Large intestine (tissue), 3 donors: ENCODE results near the gene FAM163A. TPM values are rescaled to one million over a fixed set of nuclear protein-coding genes. Genes with fewer than 3 reads are reported as not detected.

Source experiments
- DNase-seq, 2 donors: peaks; one replicate each; pipeline versions ENCODE4 v3.0.0 to v3.0.0-alpha.2; 2013
- H3K27ac ChIP-seq: one replicate; pipeline ENCODE4 v1.5.1; 2013; ENCODE audit warnings: low read length
- H3K27me3 ChIP-seq: 2 replicates; pipeline ENCODE4 v1.6.1; 2013; ENCODE audit warnings: low read length; ENCODE audit not compliant: control insufficient read depth, insufficient read depth
- H3K36me3 ChIP-seq: 2 replicates; pipeline ENCODE4 v1.6.1; 2013; ENCODE audit warnings: low read length; ENCODE audit not compliant: control insufficient read depth, insufficient read depth
- H3K4me1 ChIP-seq: one replicate; pipeline ENCODE4 v1.6.1; 2013; ENCODE audit warnings: low read length; ENCODE audit not compliant: control insufficient read depth, insufficient read depth
- H3K4me3 ChIP-seq: one replicate; pipeline ENCODE4 v1.5.1; 2013; ENCODE audit warnings: low read length
- H3K9me3 ChIP-seq: one replicate; pipeline ENCODE4 v1.6.1; 2013; ENCODE audit warnings: mild to moderate bottlenecking, low read depth, low read length, moderate library complexity; ENCODE audit not compliant: control insufficient read depth
- WGBS: methylation state at CpG from one replicate; pipeline ENCODE4 v1.1.5; 2013; ENCODE audit warnings: low lambda C conversion rate; ENCODE audit not compliant: insufficient coverage; 5-methylcytosine and 5-hydroxymethylcytosine counted together
- polyA plus RNA-seq: library from polyadenylated mRNA; unstranded; fragments of 120-200 nt; gene quantifications from one replicate; pipeline ENCODE4 v1.2.1, GENCODE V29; 2013

The FAM163A gene
- polyA plus RNA-seq, 1 donor = 5.5 TPM

GRCh38 chr1:179813626-179814545 lies 70.8 kb downstream of the FAM163A start:
- no peaks in the 10 kb centered on the region for H3K27me3 ChIP-seq
- H3K9me3 ChIP-seq = no peaks in the 10 kb centered on the region
- H3K36me3 ChIP-seq = no peaks in the 10 kb centered on the region
- WGBS = no CpG with 5 or more reads among the region's 28 CpGs
- peak overlapping the region; percentile 34 for H3K4me3 ChIP-seq
- no peak for DNase-seq
- no peak overlapping the region for H3K27ac ChIP-seq
- peaks cover 11% of the 10 kb centered on the region for H3K4me1 ChIP-seq

GRCh38 chr1:179814546-179814838 lies 71.4 kb downstream of the FAM163A start:
- no CpG with 5 or more reads among the region's 16 CpGs for WGBS
- H3K36me3 ChIP-seq = no peaks in the 10 kb centered on the region
- no peaks in the 10 kb centered on the region for H3K27me3 ChIP-seq
- H3K9me3 ChIP-seq = no peaks in the 10 kb centered on the region
- peak overlapping the region; percentile 34 for H3K4me3 ChIP-seq
- DNase-seq = no peak
- no peak overlapping the region for H3K27ac ChIP-seq
- peaks cover 11% of the 10 kb centered on the region for H3K4me1 ChIP-seq

- DNase-seq = no peak
- H3K36me3 ChIP-seq = no peaks in the 10 kb centered on the region
- no peaks in the 10 kb centered on the region for H3K27me3 ChIP-seq
- peaks cover 11% of the 10 kb centered on the region for H3K4me1 ChIP-seq
- WGBS = no CpG with 5 or more reads among the region's 5 CpGs
- H3K27ac ChIP-seq = peak overlapping the region; percentile 6
- no peaks in the 10 kb centered on the region for H3K9me3 ChIP-seq
- H3K4me3 ChIP-seq = peak overlapping the region; percentile 34
These were observed 72.5 kb downstream of the FAM163A start for GRCh38 chr1:179815641-179816040.

GRCh38 chr1:179816196-179816960 lies 73.3 kb downstream of the FAM163A start:
- Histone ChIP-seq H3K9me3 (no peaks in the 10 kb centered on the region), H3K27ac (no peak overlapping the region), H3K27me3 (no peaks in the 10 kb centered on the region), H3K36me3 (no peaks in the 10 kb centered on the region), H3K4me3 (no peak overlapping the region), H3K4me1 (peaks cover 11% of the 10 kb centered on the region)
- no peak for DNase-seq
- no CpG with 5 or more reads among the region's 17 CpGs for WGBS

GRCh38 chr1:179817056-179817455 lies 74.0 kb downstream of the FAM163A start:
- Histone ChIP-seq H3K27ac (no peak overlapping the region), H3K4me1 (peaks cover 11% of the 10 kb centered on the region), H3K36me3 (no peaks in the 10 kb centered on the region), H3K4me3 (no peak overlapping the region), H3K27me3 (no peaks in the 10 kb centered on the region), H3K9me3 (no peaks in the 10 kb centered on the region)
- WGBS = no CpG with 5 or more reads among the region's 8 CpGs
- DNase-seq = no peak

- DNase-seq = no peak
- H3K27ac ChIP-seq = no peak overlapping the region
- no peaks in the 10 kb centered on the region for H3K27me3 ChIP-seq
- whole genome bisulfite sequencing = no CpG with 5 or more reads among the region's 8 CpGs
- H3K4me1 ChIP-seq = peaks cover 11% of the 10 kb centered on the region
- H3K4me3 ChIP-seq = no peak overlapping the region
- H3K9me3 ChIP-seq = no peaks in the 10 kb centered on the region
- no peaks in the 10 kb centered on the region for H3K36me3 ChIP-seq
These were observed 74.7 kb downstream of the FAM163A start for GRCh38 chr1:179817789-179818188.

- Histone ChIP-seq H3K27me3 (no peaks in the 10 kb centered on the region), H3K27ac (no peak overlapping the region), H3K4me1 (peaks cover 11% of the 10 kb centered on the region), H3K36me3 (no peaks in the 10 kb centered on the region), H3K4me3 (no peak overlapping the region), H3K9me3 (no peaks in the 10 kb centered on the region)
- WGBS = no CpG with 5 or more reads among the region's 7 CpGs
- DNase-seq = no peak
These were observed 75.2 kb downstream of the FAM163A start for GRCh38 chr1:179818260-179818659.

GRCh38 chr1:179818743-179819173 lies 75.7 kb downstream of the FAM163A start:
- H3K27ac ChIP-seq = no peak overlapping the region
- no peaks in the 10 kb centered on the region for H3K27me3 ChIP-seq
- H3K4me3 ChIP-seq = no peak overlapping the region
- no peaks in the 10 kb centered on the region for H3K36me3 ChIP-seq
- H3K4me1 ChIP-seq = peaks cover 11% of the 10 kb centered on the region
- H3K9me3 ChIP-seq = no peaks in the 10 kb centered on the region
- no CpG with 5 or more reads among the region's 14 CpGs for WGBS
- DNase-seq = no peak

- WGBS = 80% methylated on average over 1 of the region's 9 CpGs
- Histone ChIP-seq H3K4me1 (peaks cover 3% of the 10 kb centered on the region), H3K27ac (no peak overlapping the region), H3K9me3 (no peaks in the 10 kb centered on the region), H3K4me3 (no peak overlapping the region), H3K36me3 (no peaks in the 10 kb centered on the region), H3K27me3 (no peaks in the 10 kb centered on the region)
- no peak for DNase-seq
These were observed 77.3 kb downstream of the FAM163A start for GRCh38 chr1:179820226-179820970.

GRCh38 chr1:179821524-179821923 lies 78.4 kb downstream of the FAM163A start:
- H3K36me3 ChIP-seq = no peaks in the 10 kb centered on the region
- no peak for DNase-seq
- H3K4me3 ChIP-seq = no peak overlapping the region
- no CpG with 5 or more reads among the region's 9 CpGs for WGBS
- H3K27me3 ChIP-seq = no peaks in the 10 kb centered on the region
- H3K9me3 ChIP-seq = no peaks in the 10 kb centered on the region
- H3K4me1 ChIP-seq = no peaks in the 10 kb centered on the region
- H3K27ac ChIP-seq = no peak overlapping the region
